Transverse colon (tissue), 4 donors: ENCODE data around the gene TMEM181. TPM values are rescaled to one million over a fixed set of nuclear protein-coding genes. Genes with fewer than 3 reads are reported as not detected.

ENCODE experiments used
- DNase-seq: peaks from one replicate; pipeline ENCODE4 v3.0.0-alpha.2; 2019
- H3K27ac ChIP-seq, 4 donors: fragments of 200-600 bp; sonication (generic); 2 replicates each; pipeline ENCODE4 v1.5.1; 2016 to 2018; ENCODE audit warnings: inconsistent platforms in 4 of 4
- H3K27me3 ChIP-seq: fragments of 200-600 bp; sonication (generic); 2 replicates; pipeline ENCODE4 v1.5.1; 2017; ENCODE audit warnings: inconsistent platforms
- H3K36me3 ChIP-seq, 4 donors: fragments of 200-600 bp; sonication (generic); 2 replicates each; pipeline ENCODE4 v1.5.1; 2017 to 2019; ENCODE audit warnings: inconsistent platforms in 4 of 4
- H3K4me1 ChIP-seq, 4 donors: fragments of 200-600 bp; sonication (generic); 2 replicates each; pipeline ENCODE4 v1.5.1; 2017 to 2020; ENCODE audit warnings: inconsistent platforms in 4 of 4
- H3K4me3 ChIP-seq, 4 donors: fragments of 200-600 bp; sonication (generic); 1 replicate in 1 of 4; 2 replicates in 3 of 4; pipeline versions ENCODE4 v1.5.1 to v1.6.1; 2017 to 2019; ENCODE audit warnings: inconsistent platforms in 4 of 4
- H3K9me3 ChIP-seq, 2 donors: fragments of 200-600 bp; sonication (generic); 2 replicates each; pipeline ENCODE4 v1.5.1; 2017 to 2019; ENCODE audit warnings: inconsistent platforms in 2 of 2
- CTCF ChIP-seq, 5 experiments: fragments of 200-600 bp in 3 of 5; fragments of 450-650 bp in 2 of 5; sonication (generic) in 3 of 5; IDR thresholded peaks; 1 replicate in 2 of 5; 2 replicates in 3 of 5; pipeline ENCODE4 v1.5.1; 2016 to 2017; ENCODE audit warnings: antibody characterized with exemption in 5 of 5, inconsistent platforms in 3 of 5, mild to moderate bottlenecking in 2 of 5, moderate library complexity in 1 of 5
- EP300 ChIP-seq: sonication (generic); formaldehyde crosslinking; IDR thresholded peaks from one replicate; pipeline ENCODE4 v1.6.1; 2017; ENCODE audit warnings: antibody characterized with exemption, low read depth
- POLR2A ChIP-seq: fragments of 450-650 bp; IDR thresholded peaks from one replicate; pipeline ENCODE4 v1.6.1; 2016; ENCODE audit warnings: antibody characterized with exemption, mild to moderate bottlenecking, moderate library complexity
- POLR2AphosphoS5 ChIP-seq, 3 donors: sonication (generic); formaldehyde crosslinking; IDR thresholded peaks; one replicate each; pipeline ENCODE4 v1.6.1; 2016; ENCODE audit warnings: antibody characterized with exemption in 3 of 3
- WGBS, 2 donors: methylation state at CpG; one replicate each; pipeline ENCODE4 v1.1.5; 2018; ENCODE audit warnings: low coverage in 1 of 2; 5-methylcytosine and 5-hydroxymethylcytosine counted together
- in situ Hi-C, 4 donors: fragments of 200-750 bp; cut with MboI; loops; one replicate each; pipeline versions ENCODE4 v1.15.0 to v1.15.1; 2017; ENCODE audit warnings: low sequenced_read_pairs in 3 of 4, low pct_ligation_motif_present in 1 of 4, low pct_unique_long_range_greater_than_20kb in 1 of 4
- intact Hi-C: fragments of 100-400 bp; cut with DNase I; formaldehyde crosslinking; loops from one replicate; pipeline ENCODE4 v1.15.1; 2023; ENCODE audit warnings: low total_unique reads
- total RNA-seq, 4 donors: library from RNA; depleted of rRNA; stranded (reverse); fragments of >200 nt; gene quantifications; one replicate each; pipeline ENCODE4 v1.1.0, GENCODE V29; 2016

The TMEM181 gene
- total RNA-seq, 4 donors from 2014 or later: 15.7 to 41.3 (median 34.2) TPM

DNA sequence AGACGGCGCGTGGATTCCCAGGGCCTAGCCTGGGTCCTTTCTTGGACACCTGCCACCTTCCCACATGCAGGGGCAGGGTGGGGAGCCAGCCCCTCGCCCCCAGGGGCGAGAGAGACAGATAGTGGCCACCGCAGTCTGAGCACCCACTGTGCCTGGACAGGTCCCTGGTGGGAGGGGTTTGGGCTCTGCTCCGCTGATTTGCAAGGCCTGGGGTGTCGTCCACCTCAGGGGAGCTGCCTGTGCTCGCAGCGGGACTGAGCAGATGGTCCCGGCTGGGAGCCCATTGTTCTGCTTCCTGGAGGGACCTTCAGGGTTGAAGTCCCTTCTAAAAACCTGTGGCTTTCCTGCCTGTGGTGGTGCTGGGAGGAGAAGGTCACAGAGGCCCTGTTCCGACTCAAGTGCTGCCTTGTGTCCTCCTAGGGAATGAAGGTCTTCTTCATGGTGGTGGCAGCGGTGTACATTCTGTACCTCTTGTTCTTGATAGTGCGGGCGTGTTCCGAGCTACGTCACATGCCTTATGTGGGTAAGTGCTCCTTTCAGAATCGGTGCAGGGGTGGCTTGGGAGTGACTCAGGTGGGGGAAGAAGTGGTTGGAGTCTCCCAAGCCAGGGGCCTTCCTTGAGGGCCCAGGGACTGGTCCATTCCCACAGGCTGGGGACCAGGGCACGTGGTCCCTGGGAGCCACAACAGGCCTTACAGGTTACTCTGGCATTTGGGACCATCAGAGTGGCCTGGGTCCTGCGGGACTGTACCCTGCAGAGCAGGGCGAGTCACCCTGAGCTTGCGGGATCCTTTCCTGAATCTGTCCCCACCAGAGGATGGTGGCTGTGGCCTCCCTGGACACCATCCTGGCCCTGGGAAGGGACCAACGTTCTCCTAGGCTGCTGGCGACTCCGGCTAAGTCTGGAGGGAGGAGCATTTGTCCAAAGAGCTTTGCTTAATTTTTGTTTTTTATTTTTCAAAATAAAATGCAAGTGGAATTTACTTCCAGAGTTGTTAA, 65.1 kb downstream of the TMEM181 start:
- Histone ChIP-seq H3K36me3 (peaks cover 0 to 12% (median 4%) of the 10 kb centered on the region in 4 donors), H3K4me1 (peaks cover 0 to 2% (median 0%) of the 10 kb centered on the region in 4 donors), H3K4me3 (no peak overlapping the region), H3K9me3 (no peaks in the 10 kb centered on the region), H3K27ac (no peak overlapping the region), H3K27me3 (no peaks in the 10 kb centered on the region)
- intact Hi-C loops: no loop called here
- 92% methylated on average over 25 of the region's 25 CpGs; no CpG with 5 or more reads in 1 of the 2 donors for WGBS, 2 donors
- no peak for DNase-seq
- in situ Hi-C loops: loop anchor here in 2 of 4 donors (25.0 kb wide), 1 partner anchor 413 kb away; no protein-coding TSS in a partner anchor
- TF ChIP-seq POLR2A: no peak
- TF ChIP-seq EP300: no peak

DNA sequence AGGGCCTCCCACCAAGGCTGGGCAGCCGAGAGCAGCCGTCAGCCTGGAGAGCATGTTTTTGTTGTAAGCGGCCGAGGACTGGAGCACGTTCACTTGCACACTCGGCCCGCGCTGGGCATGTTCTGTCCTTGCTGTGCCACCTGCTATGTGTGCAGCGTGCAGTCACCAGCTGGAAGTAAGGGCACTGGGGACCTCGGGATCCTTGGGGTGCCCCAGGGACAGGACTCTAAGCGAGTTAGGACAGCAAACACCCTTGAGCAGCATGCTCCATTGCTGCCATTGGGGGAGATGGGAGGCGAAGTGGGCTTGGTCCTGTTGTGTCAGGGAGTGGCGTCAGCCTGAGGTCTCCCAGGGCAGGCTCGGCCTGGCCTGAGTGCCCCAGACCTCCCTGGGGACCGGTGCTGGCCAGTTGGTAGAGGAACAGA, 66.0 kb downstream of the TMEM181 start:
- H3K4me3 ChIP-seq: no peak overlapping the region
- 90% methylated on average over 15 of the region's 15 CpGs; no CpG with 5 or more reads in 1 of the 2 donors for WGBS, 2 donors
- H3K4me1 ChIP-seq: peaks cover 4 to 11% (median 8%) of the 10 kb centered on the region in 4 donors
- no peaks in the 10 kb centered on the region for H3K27me3 ChIP-seq
- H3K9me3 ChIP-seq: no peaks in the 10 kb centered on the region
- no peak for TF ChIP-seq POLR2AphosphoS5 (IDR thresholded peaks at IDR 0.05)
- no peak for TF ChIP-seq POLR2A
- TF ChIP-seq CTCF (IDR thresholded peaks at IDR 0.05): no peak
- no peak for TF ChIP-seq EP300
- DNase-seq: no peak
- peaks cover 0 to 12% (median 4%) of the 10 kb centered on the region in 4 donors for H3K36me3 ChIP-seq
- intact Hi-C loops: no loop called here
- no peak overlapping the region for H3K27ac ChIP-seq
- in situ Hi-C loops: no loop called here

DNA sequence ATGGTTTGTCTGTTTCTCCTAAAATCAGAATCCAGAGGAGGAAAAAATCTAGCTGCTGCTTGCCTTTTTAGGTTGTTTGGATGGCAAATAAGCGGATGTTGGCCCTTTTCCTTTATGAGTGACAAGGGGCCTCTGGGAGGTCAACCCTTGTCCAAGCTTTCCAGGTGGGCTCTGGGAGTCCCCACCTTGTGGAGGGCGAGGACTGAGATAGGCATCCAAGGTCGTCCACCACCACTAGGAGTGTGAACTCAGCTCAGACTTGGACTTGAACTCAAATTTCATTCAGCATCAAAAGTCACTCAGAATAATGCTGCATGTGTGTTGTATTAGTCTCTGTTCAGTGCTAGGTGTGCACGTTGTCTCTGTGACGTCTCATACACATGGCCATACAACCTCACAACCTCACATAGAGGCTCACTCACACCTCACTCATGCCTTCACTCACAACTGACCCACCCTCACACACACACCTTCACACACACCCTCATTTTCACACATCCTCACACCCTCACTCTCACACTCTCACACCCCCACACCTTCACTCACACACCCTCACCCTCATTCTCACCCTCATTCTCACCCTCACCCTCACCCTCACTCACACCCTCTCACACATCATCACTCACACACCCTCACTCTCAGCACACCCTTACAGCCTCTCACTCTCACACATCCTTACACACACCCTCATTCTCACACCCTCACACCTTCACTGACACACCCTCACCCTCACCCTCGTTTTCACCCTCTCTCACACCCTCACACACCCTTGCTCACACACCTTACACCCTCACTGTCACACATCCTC, 66.7 kb downstream of the TMEM181 start:
- in situ Hi-C loops (no loop called here), intact Hi-C loops (no loop called here)
- Histone ChIP-seq H3K4me1 (peaks cover 10 to 18% (median 15%) of the 10 kb centered on the region in 4 donors), H3K36me3 (peaks cover 0 to 8% (median 4%) of the 10 kb centered on the region in 4 donors), H3K27me3 (no peaks in the 10 kb centered on the region), H3K27ac (no peak overlapping the region), H3K9me3 (no peaks in the 10 kb centered on the region), H3K4me3 (no peak overlapping the region)
- TF ChIP-seq POLR2A (no peak), EP300 (no peak), POLR2AphosphoS5 (IDR thresholded peaks at IDR 0.05) (no peak), CTCF (IDR thresholded peaks at IDR 0.05) (no peak)
- 78 to 80% methylated on average over 4 to 6 of the region's 6 CpGs for WGBS, 2 donors
- DNase-seq: no peak

DNA sequence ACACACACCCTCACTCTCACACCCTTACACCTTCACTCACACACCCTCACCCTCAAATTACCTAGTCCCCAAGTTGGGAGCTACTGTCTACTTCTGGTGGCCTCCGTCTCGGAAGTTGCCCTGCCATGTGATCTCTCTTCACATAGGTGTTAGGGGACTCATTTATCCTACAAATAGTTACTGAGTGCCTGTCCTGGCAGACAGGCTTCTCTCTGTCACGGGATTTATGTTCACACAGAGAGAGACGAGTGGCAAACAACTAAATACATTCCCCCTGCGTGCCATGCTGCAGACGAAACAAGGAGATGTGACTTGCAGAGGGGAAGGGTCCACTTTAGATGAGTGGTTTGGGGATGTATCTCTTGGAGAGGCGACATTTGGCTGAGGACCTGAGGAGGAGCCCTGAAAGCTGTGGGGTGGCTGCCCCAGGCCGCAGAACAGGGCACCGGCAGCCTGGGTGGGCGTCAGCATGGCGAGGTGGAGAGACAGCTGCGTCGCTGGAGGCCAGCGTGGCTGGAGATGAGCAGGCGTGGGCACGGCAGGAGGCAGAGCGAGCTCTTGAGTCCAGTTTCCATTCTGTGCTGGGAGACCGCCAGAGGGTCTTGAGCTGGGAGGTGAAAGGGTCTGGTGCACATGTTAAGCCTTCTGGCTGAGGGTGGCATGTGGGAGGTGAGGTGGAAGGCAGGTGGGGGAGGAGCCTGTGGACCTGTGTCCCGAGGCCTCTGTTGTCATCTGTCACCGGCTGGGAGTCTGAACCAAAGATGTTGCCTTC, 67.5 kb downstream of the TMEM181 start:
- Histone ChIP-seq H3K27me3 (no peaks in the 10 kb centered on the region), H3K4me1 (peaks cover 10 to 26% (median 22%) of the 10 kb centered on the region in 4 donors), H3K36me3 (peaks cover 0 to 7% (median under 1%) of the 10 kb centered on the region in 4 donors), H3K4me3 (no peak overlapping the region), H3K9me3 (no peaks in the 10 kb centered on the region), H3K27ac (no peak overlapping the region)
- intact Hi-C loops: no loop called here
- 67 to 94% methylated on average over 1 to 20 of the region's 20 CpGs for WGBS, 2 donors
- DNase-seq: no peak
- TF ChIP-seq EP300 (no peak), CTCF (IDR thresholded peaks at IDR 0.05) (no peak), POLR2A (no peak), POLR2AphosphoS5 (IDR thresholded peaks at IDR 0.05) (no peak)
- in situ Hi-C loops: no loop called here
